Measurements from ENCODE around the gene PSMD9.
"Not testable (repeated sequence)": the region's sequence is repeated elsewhere in the genome, so short reads cannot be mapped to it uniquely, and the experiment has no call there.

The PSMD9 gene

DNA sequence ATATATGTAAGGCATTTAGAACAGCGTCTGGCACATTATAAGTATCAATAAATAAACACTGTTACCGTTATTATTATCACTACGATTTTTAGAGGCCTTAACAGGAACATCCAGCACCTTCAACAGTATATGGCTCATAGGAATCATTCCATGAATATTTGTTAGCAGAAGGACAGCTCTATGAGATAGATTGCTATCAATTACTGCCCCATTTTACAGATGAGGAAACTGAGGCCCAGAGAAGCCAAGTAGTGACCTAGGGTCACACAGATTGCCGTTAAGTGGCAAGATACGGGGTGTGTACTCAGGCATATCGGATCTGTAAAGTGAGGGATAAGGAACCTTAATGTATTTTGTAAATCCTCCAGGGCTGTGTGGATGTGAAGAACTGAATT is 510 bp upstream of the PSMD9 start:
- H3K9ac ChIP-seq (ENCODE audit: low read length) = peak overlapping the region; percentile 68
- TF ChIP-seq CTCF (IDR thresholded peaks at IDR 0.05; ENCODE audit: low read length) = no peak
- TF ChIP-seq EZH2 (IDR thresholded peaks at IDR 0.05; ENCODE audit: borderline replicate concordance, low read length) = no peak
- no peaks in the 10 kb centered on the region; the same call in 1 of the 2 replicates for H3F3A ChIP-seq (ENCODE audit: insufficient read depth, low read length)
- H3K36me3 ChIP-seq (ENCODE audit: insufficient read depth, low read length) = peaks cover 19% of the 10 kb centered on the region
- H3K27me3 ChIP-seq (ENCODE audit: insufficient read depth, low read length) = no peaks in the 10 kb centered on the region; the same call in 1 of the 2 replicates
- H3K27ac ChIP-seq (ENCODE audit: low read depth, low read length, poor library complexity, severe bottlenecking) = no peak overlapping the region
- peaks cover 27% of the 10 kb centered on the region for H3K4me1 ChIP-seq (ENCODE audit: insufficient read depth, low read length, severe bottlenecking)
- peaks cover 15% of the 10 kb centered on the region for H3K79me2 ChIP-seq (ENCODE audit: insufficient read depth, low read length)
- H3K9me3 ChIP-seq (ENCODE audit: low read length) = no peaks in the 10 kb centered on the region
- no peak overlapping the region for H2AFZ ChIP-seq (ENCODE audit: low read length)
- peak overlapping the region; percentile 92 for H3K4me3 ChIP-seq (ENCODE audit: low read depth, low read length, poor library complexity, severe bottlenecking)
- H3K9me2 ChIP-seq (ENCODE audit: low read depth, low read length) = no peaks in the 10 kb centered on the region
- H3K4me2 ChIP-seq (ENCODE audit: low read length) = peak overlapping the region; percentile 89
- H4K20me1 ChIP-seq (ENCODE audit: insufficient read depth, low read length) = no peaks in the 10 kb centered on the region

GRCh38 chr12:121889274-121889624 is 659 bp downstream of the PSMD9 start:
- H3K9me2 ChIP-seq (ENCODE audit: low read depth, low read length) = no peaks in the 10 kb centered on the region
- H3F3A ChIP-seq (ENCODE audit: insufficient read depth, low read length) = peaks cover 3% of the 10 kb centered on the region; the same call in 1 of the 2 replicates
- no peaks in the 10 kb centered on the region for H3K27me3 ChIP-seq (ENCODE audit: insufficient read depth, low read length)
- H3K9me3 ChIP-seq (ENCODE audit: low read length) = no peaks in the 10 kb centered on the region
- peak overlapping the region; percentile 89 for H3K4me2 ChIP-seq (ENCODE audit: low read length)
- H3K79me2 ChIP-seq (ENCODE audit: insufficient read depth, low read length) = peaks cover 15% of the 10 kb centered on the region
- H3K9ac ChIP-seq (ENCODE audit: low read length) = peak overlapping the region; percentile 95
- TF ChIP-seq CTCF (IDR thresholded peaks at IDR 0.05; ENCODE audit: low read length) (no peak), EZH2 (IDR thresholded peaks at IDR 0.05; ENCODE audit: borderline replicate concordance, low read length) (no peak)
- peaks cover 22% of the 10 kb centered on the region for H3K36me3 ChIP-seq (ENCODE audit: insufficient read depth, low read length)
- H4K20me1 ChIP-seq (ENCODE audit: insufficient read depth, low read length) = no peaks in the 10 kb centered on the region
- peaks cover 39% of the 10 kb centered on the region for H3K4me1 ChIP-seq (ENCODE audit: insufficient read depth, low read length, severe bottlenecking)
- peak overlapping the region; percentile 92 for H3K27ac ChIP-seq (ENCODE audit: low read depth, low read length, poor library complexity, severe bottlenecking)
- H2AFZ ChIP-seq (ENCODE audit: low read length) = no peak overlapping the region
- peak overlapping the region; percentile 92 for H3K4me3 ChIP-seq (ENCODE audit: low read depth, low read length, poor library complexity, severe bottlenecking)

GRCh38 chr12:121889661-121890060 is 1.1 kb downstream of the PSMD9 start:
- H2AFZ ChIP-seq (ENCODE audit: low read length); H3K9me2 ChIP-seq (ENCODE audit: low read depth, low read length); H4K20me1 ChIP-seq (ENCODE audit: insufficient read depth, low read length); H3K27me3 ChIP-seq (ENCODE audit: insufficient read depth, low read length); H3K9me3 ChIP-seq (ENCODE audit: low read length); H3F3A ChIP-seq (ENCODE audit: insufficient read depth, low read length): not testable (repeated sequence)
- H3K79me2 ChIP-seq (ENCODE audit: insufficient read depth, low read length) = peaks cover 15% of the 10 kb centered on the region
- peaks cover 22% of the 10 kb centered on the region for H3K36me3 ChIP-seq (ENCODE audit: insufficient read depth, low read length)
- H3K4me2 ChIP-seq (ENCODE audit: low read length) = peak overlapping the region; percentile 89
- H3K27ac ChIP-seq (ENCODE audit: low read depth, low read length, poor library complexity, severe bottlenecking) = peak overlapping the region; percentile 92
- H3K9ac ChIP-seq (ENCODE audit: low read length) = peak overlapping the region; percentile 95
- H3K4me1 ChIP-seq (ENCODE audit: insufficient read depth, low read length, severe bottlenecking) = peaks cover 43% of the 10 kb centered on the region
- H3K4me3 ChIP-seq (ENCODE audit: low read depth, low read length, poor library complexity, severe bottlenecking) = peak overlapping the region; percentile 92
